Hematopoietic multipotent progenitor cell treated with erythropoietin and hydrocortisone succinate and interleukin-3 and kit ligand, for 15 days (in vitro differentiated cells): ENCODE data around the gene KCNG2.

ENCODE experiments used
- DNase-seq: peaks from one replicate; pipeline ENCODE4 v3.0.0-alpha.2; 2015; ENCODE audit warnings: low spot score

KCNG2 gene

GRCh38 chr18:79819064-79819967 lies 21.6 kb downstream of the KCNG2 start:
- DNase-seq: no peak

DNA sequence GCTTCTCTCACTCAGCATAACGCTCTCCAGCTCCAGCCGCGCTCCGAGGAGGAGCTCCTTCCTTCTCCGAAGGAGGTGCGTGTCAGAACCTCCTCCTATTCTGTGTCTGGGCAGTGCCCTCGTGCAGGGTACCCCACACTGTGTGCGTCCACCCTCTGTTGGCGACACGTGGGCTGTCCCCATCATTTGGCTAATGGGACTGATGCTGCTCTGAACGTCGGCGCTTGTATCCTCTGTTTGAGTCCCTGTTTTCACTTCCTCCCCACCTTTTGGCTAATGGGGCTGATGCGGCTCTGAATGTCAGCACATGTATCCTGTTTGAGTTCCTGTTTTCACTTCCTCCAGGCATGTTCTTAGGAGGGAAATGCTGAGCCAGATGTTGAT lies 22.2 kb downstream of the KCNG2 start:
- DNase-seq: no peak

- DNase-seq: no peak
These were observed 25.4 kb downstream of the KCNG2 start for GRCh38 chr18:79823120-79823519.

GRCh38 chr18:79825913-79826312 lies 28.2 kb downstream of the KCNG2 start:
- no peak for DNase-seq

GRCh38 chr18:79826966-79827365 lies 29.2 kb downstream of the KCNG2 start:
- no peak for DNase-seq

DNA sequence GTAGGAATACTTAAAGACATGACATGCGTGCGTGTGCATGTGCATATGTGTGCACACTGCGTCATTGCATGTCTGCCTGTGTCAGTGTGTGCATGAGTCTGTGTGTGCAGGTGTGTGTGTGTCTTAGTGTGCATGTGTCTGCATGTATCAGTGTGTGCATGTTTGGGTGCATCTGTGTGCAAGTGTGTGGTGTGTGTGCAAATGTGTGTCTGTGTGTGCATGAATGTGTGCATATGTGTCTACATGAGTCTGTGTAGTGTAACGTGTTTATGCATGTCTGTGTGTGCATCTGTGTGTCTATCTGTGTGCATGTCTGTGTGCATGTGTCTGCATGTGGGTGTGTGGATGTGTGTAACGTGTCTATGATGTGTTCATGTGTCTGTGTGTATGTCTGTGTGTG lies 30.5 kb downstream of the KCNG2 start:
- no peak for DNase-seq

DNA sequence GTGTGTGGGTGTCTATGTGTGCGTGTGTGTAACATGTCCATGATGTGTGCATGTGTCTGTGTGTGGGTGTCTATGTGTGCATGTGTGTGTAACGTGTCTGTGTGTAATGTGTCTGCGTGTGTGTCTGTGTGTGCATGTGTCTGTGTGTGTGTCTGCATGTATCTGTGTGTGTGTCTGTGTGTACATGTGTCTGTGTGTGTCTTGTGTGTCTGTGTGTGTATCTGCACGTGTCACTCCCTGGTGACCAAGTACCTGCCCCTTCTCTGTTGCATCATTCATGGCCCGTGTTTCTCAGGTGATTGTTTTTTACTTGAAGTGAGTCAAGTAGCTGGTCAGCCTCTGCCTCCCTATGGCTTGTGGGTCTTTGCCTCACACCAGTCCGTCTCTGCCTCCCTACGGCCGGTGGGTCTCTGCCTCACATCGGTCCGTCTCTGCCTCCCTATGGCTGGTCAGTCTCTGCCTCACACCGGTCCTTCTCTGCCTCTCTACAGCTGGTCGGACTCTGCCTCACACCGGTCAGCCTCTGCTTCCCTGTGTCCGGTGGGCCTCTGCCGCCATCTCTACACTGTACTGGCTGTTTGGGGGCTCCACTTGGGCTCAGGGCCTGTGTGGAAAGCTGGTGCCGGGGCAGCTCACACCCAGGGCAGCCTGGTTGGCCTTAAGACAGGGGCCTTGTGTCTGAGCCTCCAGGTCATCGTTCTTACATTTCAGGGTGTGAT lies 31.6 kb downstream of the KCNG2 start:
- DNase-seq: no peak

- DNase-seq: no peak
These were observed 34.4 kb downstream of the KCNG2 start for GRCh38 chr18:79832169-79832568.

DNA sequence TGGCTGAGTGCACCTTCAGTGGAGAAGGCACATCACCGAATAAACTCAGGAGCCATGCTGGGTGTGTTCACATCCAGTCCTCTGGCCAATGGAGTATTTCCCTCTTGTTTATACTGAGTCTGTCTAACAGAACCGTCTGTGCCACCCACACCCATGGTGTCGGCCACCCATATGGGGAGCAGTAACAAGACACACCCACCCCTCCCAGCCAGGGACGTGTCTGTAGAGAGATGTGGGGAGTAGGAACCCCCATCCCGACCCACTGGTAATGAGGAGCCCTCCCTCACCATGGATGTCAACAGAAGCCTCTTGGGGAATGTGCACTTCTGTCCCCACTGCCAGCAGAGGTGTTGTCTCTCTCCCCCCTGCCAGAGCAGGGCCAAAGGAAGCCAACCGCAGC lies 37.1 kb downstream of the KCNG2 start:
- no peak for DNase-seq

GRCh38 chr18:79841936-79842335 lies 44.2 kb downstream of the KCNG2 start:
- no peak for DNase-seq

GRCh38 chr18:79844999-79845563 lies 47.3 kb downstream of the KCNG2 start:
- no peak for DNase-seq

DNA sequence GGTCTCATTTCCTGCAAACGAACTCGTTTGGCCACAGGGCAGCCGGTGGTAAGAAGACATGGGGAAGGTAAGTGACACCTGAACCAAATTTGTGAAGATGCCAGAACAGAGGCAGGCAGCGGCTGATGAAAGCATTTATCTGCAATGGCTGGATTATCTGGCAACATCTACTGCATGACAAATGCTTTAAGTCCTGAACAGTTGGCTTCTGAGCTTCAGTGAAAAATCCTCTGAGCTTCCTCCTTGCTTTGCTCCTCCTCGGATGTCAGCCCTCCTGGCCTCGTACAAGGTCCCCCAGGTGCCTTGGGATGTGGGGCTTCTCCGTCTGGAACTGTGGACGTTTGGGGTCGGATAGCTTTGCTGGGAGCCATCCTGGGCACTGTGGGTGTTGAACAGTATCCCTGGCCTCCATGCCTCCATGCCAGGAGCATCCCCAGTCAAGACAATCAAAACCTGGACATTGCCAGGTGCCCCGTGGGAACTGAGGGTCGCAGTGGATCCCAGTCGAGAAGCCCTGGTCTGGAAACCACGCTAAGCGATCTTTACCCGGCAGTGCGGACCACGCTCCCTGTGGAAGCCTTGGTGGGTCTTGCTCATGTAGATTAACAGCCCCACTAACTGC lies 49.3 kb downstream of the KCNG2 start:
- no peak for DNase-seq

DNA sequence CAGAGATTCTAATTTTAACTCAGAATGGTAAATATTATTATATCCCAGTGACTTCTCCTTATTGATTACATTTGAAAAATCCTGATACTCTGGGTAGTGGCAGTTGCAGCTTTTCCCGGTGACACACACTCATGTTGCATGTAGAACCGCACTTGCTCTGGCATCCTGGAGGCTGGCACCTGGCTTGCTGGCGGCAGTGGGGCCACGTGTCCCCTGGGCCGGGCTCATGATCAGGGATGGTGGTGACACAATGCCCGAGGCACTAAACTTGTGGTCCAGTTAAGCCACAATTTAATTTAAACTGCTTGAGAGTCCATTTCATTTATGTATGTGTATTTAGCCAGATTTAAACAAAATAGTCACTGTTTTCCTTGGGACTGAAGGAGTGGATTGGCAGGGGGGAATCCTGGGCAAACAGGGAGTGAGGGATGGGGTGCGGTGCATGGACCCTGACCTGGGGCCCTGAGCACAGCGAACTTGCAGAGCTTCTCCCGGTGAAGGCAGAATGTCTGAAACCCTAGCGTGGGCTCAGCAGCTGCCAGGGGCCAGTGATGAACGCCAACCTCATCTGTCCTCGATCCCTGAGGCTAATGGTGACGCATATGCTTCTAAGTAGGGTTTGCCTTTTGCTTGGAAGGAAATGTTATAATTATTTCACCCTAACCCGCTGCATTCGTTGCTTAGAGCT lies 50.0 kb downstream of the KCNG2 start:
- no peak for DNase-seq

GRCh38 chr18:79848294-79848578 lies 50.5 kb downstream of the KCNG2 start:
- no peak for DNase-seq

DNA sequence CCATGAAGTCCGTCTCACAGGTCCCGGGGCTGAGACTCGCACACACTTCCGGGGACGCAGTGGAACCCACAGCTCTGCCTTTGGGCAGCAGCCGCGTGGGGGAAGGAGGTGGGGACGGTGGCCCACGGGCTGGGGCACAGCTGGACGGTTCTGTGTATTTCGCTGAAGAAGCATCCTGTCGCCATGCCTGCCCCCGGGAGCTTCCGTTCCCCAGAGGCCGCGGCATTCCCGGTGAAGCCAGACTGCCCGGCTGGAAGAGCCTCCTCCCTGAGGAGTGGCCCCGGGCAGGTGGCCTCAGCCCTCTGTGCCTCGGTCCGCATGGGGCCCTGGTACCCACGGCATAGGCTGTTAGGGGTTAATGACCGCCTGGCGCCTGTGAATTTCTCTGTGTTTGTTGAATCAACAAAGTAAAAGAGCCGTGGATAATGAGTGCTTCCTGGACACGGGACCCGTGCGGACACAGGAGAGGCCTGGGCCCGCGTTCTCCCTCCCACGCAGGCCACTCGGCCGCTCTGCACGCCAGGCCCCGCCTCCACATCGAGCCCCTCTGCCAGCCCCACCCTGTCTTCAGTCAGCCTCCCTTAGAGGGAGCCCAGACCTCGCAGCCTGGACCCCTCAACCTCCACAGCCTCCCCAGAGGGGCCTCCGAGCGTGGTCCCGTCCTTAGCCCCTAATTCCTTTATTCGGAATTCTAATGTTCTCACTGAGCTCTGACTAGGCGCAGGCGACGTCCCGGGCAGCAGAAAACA lies 51.0 kb downstream of the KCNG2 start:
- no peak for DNase-seq

DNA sequence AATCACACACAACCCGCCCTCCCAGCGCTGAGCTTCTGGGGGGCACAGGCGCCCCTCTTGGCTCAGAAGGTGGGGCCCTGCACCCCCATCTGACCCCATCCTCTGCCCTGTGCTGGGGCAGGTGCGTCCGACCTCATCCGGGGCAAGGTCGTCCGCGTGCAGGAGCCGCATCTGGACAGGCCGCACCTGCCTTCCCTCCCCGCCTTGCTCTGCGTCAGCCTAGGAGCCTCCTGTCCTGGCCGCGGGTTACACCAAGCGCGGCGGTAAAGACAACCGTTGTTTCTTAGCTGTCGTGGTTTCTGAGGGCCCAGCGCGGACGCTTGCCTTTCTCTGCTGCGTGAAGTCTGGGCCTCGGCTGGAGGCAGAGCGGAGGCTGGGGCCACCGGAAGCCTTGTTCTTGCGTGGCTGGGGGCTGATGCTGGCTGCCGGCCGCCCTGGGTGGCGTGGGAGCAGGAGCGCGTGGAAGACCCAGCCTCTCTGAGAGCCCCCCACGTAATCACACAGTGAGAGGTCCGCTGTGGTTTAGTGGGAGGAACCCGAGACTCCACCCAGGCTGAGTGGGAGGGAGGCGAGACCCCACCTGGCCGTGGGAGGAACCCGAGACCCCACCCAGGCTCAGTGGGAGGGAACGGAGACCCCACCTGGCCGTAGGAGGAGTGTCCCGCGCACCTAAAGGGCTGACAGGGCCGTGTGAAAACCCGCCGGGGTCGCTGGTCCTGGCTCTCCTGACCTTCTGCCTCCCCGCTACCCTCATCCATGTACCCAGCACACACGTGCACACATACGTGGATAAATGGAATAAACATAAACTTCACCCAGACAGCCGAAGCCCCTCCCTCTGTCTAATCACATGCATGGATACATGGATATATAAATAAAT lies 51.8 kb downstream of the KCNG2 start:
- DNase-seq: no peak

GRCh38 chr18:79850731-79851130 lies 53.0 kb downstream of the KCNG2 start:
- no peak for DNase-seq

DNA sequence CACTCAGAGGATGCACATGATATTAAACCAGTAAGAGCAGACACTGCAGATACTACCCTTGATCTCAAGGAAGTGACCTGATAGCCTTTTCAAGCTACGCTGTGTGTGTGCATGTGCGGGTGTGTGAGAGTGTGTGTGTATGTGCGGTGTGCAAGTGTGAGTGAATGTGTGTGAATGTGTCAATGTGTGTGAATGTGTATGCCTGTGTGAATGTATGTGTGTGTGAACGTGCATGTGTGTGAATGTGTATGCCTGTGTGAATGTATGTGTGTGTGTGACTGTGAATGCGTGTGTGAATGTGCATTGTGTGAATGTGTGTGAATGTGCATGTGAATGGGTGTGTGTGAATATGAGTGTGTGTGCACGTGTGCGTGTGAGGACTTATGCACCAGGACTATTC lies 53.8 kb downstream of the KCNG2 start:
- DNase-seq: no peak

DNA sequence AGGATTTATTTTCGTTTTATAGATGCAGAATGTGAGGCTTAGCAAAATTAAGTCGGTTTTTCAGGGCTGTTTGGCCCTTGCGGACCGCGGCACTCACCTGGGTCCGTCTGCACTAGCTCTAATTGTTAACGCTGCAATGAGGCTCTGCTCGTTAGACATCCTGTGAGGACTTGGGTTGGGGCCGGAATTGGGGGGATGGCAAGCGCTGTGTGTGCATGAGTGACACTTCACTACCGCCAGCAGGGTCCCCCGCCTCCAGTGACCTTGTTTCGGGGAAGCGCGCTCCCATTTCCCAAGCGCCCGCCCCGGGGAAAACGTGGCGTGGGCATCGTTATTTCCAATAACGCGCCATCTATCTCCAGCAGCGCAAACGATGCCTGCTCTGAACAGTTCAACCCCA lies 54.2 kb downstream of the KCNG2 start:
- DNase-seq: no peak

GRCh38 chr18:79852561-79853302 lies 55.0 kb downstream of the KCNG2 start:
- no peak for DNase-seq
